Hepatocyte (in vitro differentiated cells): ENCODE results near the gene LRRC8D. TPM values are rescaled to one million over a fixed set of nuclear protein-coding genes. Genes with fewer than 3 reads are reported as not detected.

Source experiments
- DNase-seq: peaks from one replicate; pipeline ENCODE4 v3.0.0-alpha.2; 2016; ENCODE audit warnings: low spot score
- H2AFZ ChIP-seq: fragments of 200-600 bp; sonication (generic); 2 replicates; pipeline ENCODE4 v1.6.0; 2016; ENCODE audit warnings: antibody characterized with exemption, mild to moderate bottlenecking
- H3K27ac ChIP-seq: fragments of 200-600 bp; sonication (generic); 2 replicates; pipeline ENCODE4 v1.5.1; 2016; ENCODE audit warnings: mild to moderate bottlenecking
- H3K27me3 ChIP-seq: fragments of 200-600 bp; sonication (generic); 2 replicates; pipeline ENCODE4 v1.6.1; 2016
- H3K36me3 ChIP-seq: fragments of 200-600 bp; sonication (generic); replicated peaks from 2 replicates; pipeline ENCODE4 v1.5.1; 2016; ENCODE audit warnings: low read depth; ENCODE audit not compliant: insufficient read depth
- H3K4me1 ChIP-seq: fragments of 200-600 bp; sonication (generic); 2 replicates; pipeline ENCODE4 v1.5.1; 2016; ENCODE audit warnings: mild to moderate bottlenecking, moderate library complexity; ENCODE audit not compliant: insufficient read depth
- H3K4me2 ChIP-seq: fragments of 200-600 bp; sonication (generic); 2 replicates; pipeline ENCODE4 v1.6.0; 2016
- H3K4me3 ChIP-seq: fragments of 200-600 bp; sonication (generic); 2 replicates; pipeline ENCODE4 v1.5.1; 2016; ENCODE audit warnings: mild to moderate bottlenecking
- H3K79me2 ChIP-seq: fragments of 200-600 bp; sonication (generic); 2 replicates; pipeline ENCODE4 v1.6.0; 2017; ENCODE audit warnings: mild to moderate bottlenecking
- H3K9me2 ChIP-seq: fragments of 200-600 bp; sonication (generic); replicated peaks from 2 replicates; pipeline ENCODE4 v1.6.0; 2017; ENCODE audit warnings: mild to moderate bottlenecking; ENCODE audit not compliant: insufficient read depth
- H3K9me3 ChIP-seq: fragments of 200-600 bp; sonication (generic); 2 replicates; pipeline ENCODE4 v1.5.1; 2016; ENCODE audit warnings: low read depth, mild to moderate bottlenecking
- H4K20me1 ChIP-seq: fragments of 200-600 bp; sonication (generic); 2 replicates; pipeline ENCODE4 v1.6.0; 2016; ENCODE audit warnings: mild to moderate bottlenecking; ENCODE audit not compliant: insufficient read depth, poor library complexity, severe bottlenecking
- CTCF ChIP-seq: fragments of 200-600 bp; sonication (generic); IDR thresholded peaks from 2 replicates; pipeline ENCODE4 v1.5.1; 2016; ENCODE audit warnings: antibody characterized with exemption, mild to moderate bottlenecking; ENCODE audit not compliant: poor library complexity
- EZH2 ChIP-seq: fragments of 200-600 bp; sonication (generic); IDR thresholded peaks from 2 replicates; pipeline ENCODE4 v1.6.1; 2016; ENCODE audit warnings: antibody characterized with exemption, mild to moderate bottlenecking, borderline replicate concordance
- EZH2phosphoT487 ChIP-seq: fragments of 200-600 bp; sonication (generic); IDR thresholded peaks from one replicate; pipeline ENCODE4 v1.6.1; 2018; ENCODE audit warnings: antibody characterized with exemption, mild to moderate bottlenecking, low read depth, moderate library complexity; ENCODE audit not compliant: unreplicated experiment, severe bottlenecking
- WGBS: methylation state at CpG from one replicate; pipeline ENCODE4 v1.1.6; 2016; ENCODE audit warnings: low lambda C conversion rate; ENCODE audit errors: missing lambda C conversion rate; 5-methylcytosine and 5-hydroxymethylcytosine counted together
- polyA plus RNA-seq: library from polyadenylated mRNA; unstranded; fragments of >200 nt; fragmentation: Nextera tagmentation; extraction: Ambion mirVana; gene quantifications from 2 replicates; pipeline ENCODE4 v1.2.1, GENCODE V29; 2016
- total RNA-seq: library from RNA; depleted of rRNA; stranded (reverse); fragments of >200 nt; gene quantifications from 2 replicates; pipeline ENCODE4 v1.2.3, GENCODE V29; 2014

Gene LRRC8D
- total and polyA plus RNA-seq, 2 experiments from 2014 or later = 15.1 to 28.9 TPM

- no peak overlapping the region for H3K27ac ChIP-seq
- H3K9me3 ChIP-seq = no peaks in the 10 kb centered on the region
- no peaks in the 10 kb centered on the region for H3K9me2 ChIP-seq
- H3K79me2 ChIP-seq = peaks cover 58% of the 10 kb centered on the region
- no peak overlapping the region for H3K4me2 ChIP-seq
- H4K20me1 ChIP-seq = no peaks in the 10 kb centered on the region
- H3K4me1 ChIP-seq = no peaks in the 10 kb centered on the region
- H3K27me3 ChIP-seq = no peaks in the 10 kb centered on the region
- WGBS = 70% methylated on average over 2 of the region's 2 CpGs
- TF ChIP-seq CTCF (no peak), EZH2phosphoT487 (no peak), EZH2 (no peak)
- DNase-seq = no peak
- no peak overlapping the region for H2AFZ ChIP-seq
- H3K4me3 ChIP-seq = no peak overlapping the region
- H3K36me3 ChIP-seq = no peaks in the 10 kb centered on the region
These were observed 56.9 kb downstream of the LRRC8D start for GRCh38 chr1:89877756-89878155.

GRCh38 chr1:89878256-89878655 is 57.4 kb downstream of the LRRC8D start:
- no peaks in the 10 kb centered on the region for H3K4me1 ChIP-seq
- WGBS = 85% methylated on average over 1 of the region's 1 CpG

GRCh38 chr1:89880679-89881078 is 59.8 kb downstream of the LRRC8D start:
- Histone ChIP-seq H3K27me3 (no peaks in the 10 kb centered on the region), H2AFZ (no peak overlapping the region), H3K27ac (no peak overlapping the region), H3K4me1 (no peaks in the 10 kb centered on the region), H3K9me3 (no peaks in the 10 kb centered on the region), H3K4me3 (no peak overlapping the region), H3K36me3 (no peaks in the 10 kb centered on the region), H4K20me1 (no peaks in the 10 kb centered on the region), H3K4me2 (no peak overlapping the region), H3K79me2 (peaks cover 46% of the 10 kb centered on the region), H3K9me2 (no peaks in the 10 kb centered on the region)
- TF ChIP-seq CTCF = no peak
- TF ChIP-seq EZH2phosphoT487 = no peak
- TF ChIP-seq EZH2 = no peak
- 100% methylated on average over 1 of the region's 1 CpG for WGBS
- DNase-seq = no peak

More at GRCh38 chr1:89878256-89878655, 57.4 kb downstream of the LRRC8D start:
- Histone ChIP-seq H3K79me2 (peaks cover 58% of the 10 kb centered on the region), H3K27me3 (no peaks in the 10 kb centered on the region), H2AFZ (no peak overlapping the region), H3K4me3 (no peak overlapping the region), H4K20me1 (no peaks in the 10 kb centered on the region), H3K9me3 (no peaks in the 10 kb centered on the region), H3K4me2 (no peak overlapping the region), H3K27ac (no peak overlapping the region), H3K9me2 (no peaks in the 10 kb centered on the region), H3K36me3 (no peaks in the 10 kb centered on the region)
- TF ChIP-seq CTCF (no peak), EZH2 (no peak), EZH2phosphoT487 (no peak)
- DNase-seq = no peak
